Kidney (tissue), 14 donors: ENCODE measurements around the gene MAP3K1. TPM values are rescaled to one million over a fixed set of nuclear protein-coding genes. Genes with fewer than 3 reads are reported as not detected.

Experiments
- DNase-seq, 5 donors: peaks; one replicate each; pipeline ENCODE4 v3.0.0-alpha.2; 2013 to 2020
- FAIRE-seq: peaks from 2 replicates; lab custom pipeline; 2012; peaks lifted over from hg19 to GRCh38; lab: Jason Lieb, UNC
- H3K27ac ChIP-seq, 2 donors: one replicate each; pipeline ENCODE4 v1.7.0; 2013; ENCODE audit warnings: low read depth in 2 of 2, low read length in 2 of 2, inconsistent platforms in 1 of 2
- H3K27me3 ChIP-seq: one replicate; pipeline ENCODE4 v1.7.1; 2013; ENCODE audit warnings: low read length, inconsistent platforms; ENCODE audit not compliant: control insufficient read depth, insufficient read depth
- H3K36me3 ChIP-seq, 3 donors: one replicate each; pipeline versions ENCODE4 v1.7.0 to v1.7.1; 2013; ENCODE audit warnings: low read length in 3 of 3, control low read depth in 1 of 3, inconsistent platforms in 1 of 3; ENCODE audit not compliant: insufficient read depth in 3 of 3, control insufficient read depth in 2 of 3
- H3K4me1 ChIP-seq, 3 donors: one replicate each; pipeline versions ENCODE4 v1.7.0 to v1.7.1; 2013; ENCODE audit warnings: low read length in 3 of 3, inconsistent platforms in 1 of 3, low read depth in 1 of 3; ENCODE audit not compliant: control insufficient read depth in 2 of 3, insufficient read depth in 2 of 3
- H3K4me3 ChIP-seq, 3 donors: one replicate each; pipeline versions ENCODE4 v1.7.0 to v1.8.1; 2013; ENCODE audit warnings: low read length in 3 of 3, control low read depth in 1 of 3, inconsistent platforms in 1 of 3
- H3K9ac ChIP-seq, 3 donors: one replicate each; pipeline versions ENCODE4 v1.7.0 to v1.7.1; 2013; ENCODE audit warnings: low read length in 3 of 3, control low read depth in 1 of 3, inconsistent platforms in 1 of 3
- H3K9me3 ChIP-seq, 3 donors: one replicate each; pipeline versions ENCODE4 v1.7.0 to v1.7.1; 2013; ENCODE audit warnings: low read length in 3 of 3, control low read depth in 1 of 3, inconsistent platforms in 1 of 3; ENCODE audit not compliant: control insufficient read depth in 2 of 3, insufficient read depth in 1 of 3
- intact Hi-C: fragments of 100-400 bp; cut with DNase I; formaldehyde crosslinking; loops from one replicate; pipeline ENCODE4 v1.11.1; 2022
- polyA plus RNA-seq: library from polyadenylated mRNA; stranded (reverse); fragments of 350-450 nt; fragmentation: Illumina TruSeq; extraction: RNeasy Lipid Tissue Mini Kit (QIAGEN cat#74804); gene quantifications from one replicate; pipeline ENCODE4 v1.2.3, GENCODE V29; 2014; ENCODE audit warnings: low read depth, low replicate concordance; ENCODE audit not compliant: insufficient read depth
- total RNA-seq: library from RNA; stranded (reverse); fragmentation: NEBNext Ultra II Directional; extraction: Animal tissue kit (Norgen Biotek cat#: 25700); gene quantifications from one replicate; pipeline ENCODE4 v1.2.1, GENCODE V29; 2021
- TF ChIP-seq, protein P1 (sequence below): IDR thresholded peaks from 3 replicates; pipeline ENCODE4 v1.5.1; 2012; ENCODE audit warnings: mild to moderate bottlenecking, moderate library complexity, borderline replicate concordance; ENCODE audit not compliant: insufficient read depth; ENCODE audit errors: extremely low read depth
- donor health status: control.
- donor health status: control.
- donor health status: control.
- donor health status: control.
- donor health status: control.
- donor health status: DM: yes; HTN: yes; CAD: no.
- donor health status: Normal renal cell carcinoma (clear cell type).

MAP3K1 gene
- total and polyA plus RNA-seq, 2 donors from 2014 or later = 8.1 to 64.0 TPM

DNA sequence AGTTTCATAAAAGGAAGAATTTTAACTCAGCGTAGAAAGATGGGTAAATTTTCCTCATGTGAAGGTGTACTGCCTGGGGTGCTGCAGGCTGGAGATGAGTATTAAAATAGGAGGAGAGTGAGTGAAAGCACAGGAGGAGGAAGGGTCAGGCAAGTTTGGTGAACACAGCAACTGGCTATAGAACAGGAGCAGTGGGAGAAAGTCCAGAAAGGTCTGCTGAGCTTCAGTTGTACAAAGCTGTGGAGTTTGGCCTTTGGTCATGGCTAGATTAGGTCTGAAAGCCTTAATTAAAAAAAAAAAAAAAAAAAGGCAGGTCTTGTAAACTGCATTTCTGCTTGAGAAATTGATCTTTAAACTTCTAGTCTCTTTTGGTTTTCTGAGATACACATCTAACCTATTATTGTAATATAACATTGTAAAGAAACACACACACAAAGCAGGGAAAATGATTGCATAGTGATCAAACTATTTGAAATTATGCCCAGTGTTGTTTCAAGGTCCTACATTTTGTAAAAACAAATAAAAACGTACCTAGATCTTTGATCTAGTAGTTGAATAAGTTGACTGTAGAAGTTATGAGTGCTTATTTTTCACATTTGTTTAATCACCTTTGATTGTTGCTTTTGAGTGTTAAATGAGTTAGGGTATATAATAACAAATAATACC is 43.6 kb downstream of the MAP3K1 start:
- Histone ChIP-seq H3K9ac (no peak overlapping the region), H3K9me3 (no peaks in the 10 kb centered on the region), H3K4me1 (peaks cover 4 to 20% (median 6%) of the 10 kb centered on the region in 3 donors), H3K36me3 (peaks cover 3 to 7% (median 4%) of the 10 kb centered on the region in 3 donors), H3K27ac (no peak overlapping the region), H3K27me3 (no peaks in the 10 kb centered on the region), H3K4me3 (no peak overlapping the region)
- DNase-seq = no peak
- intact Hi-C loops = no loop called here
- TF ChIP-seq, protein P1, sequence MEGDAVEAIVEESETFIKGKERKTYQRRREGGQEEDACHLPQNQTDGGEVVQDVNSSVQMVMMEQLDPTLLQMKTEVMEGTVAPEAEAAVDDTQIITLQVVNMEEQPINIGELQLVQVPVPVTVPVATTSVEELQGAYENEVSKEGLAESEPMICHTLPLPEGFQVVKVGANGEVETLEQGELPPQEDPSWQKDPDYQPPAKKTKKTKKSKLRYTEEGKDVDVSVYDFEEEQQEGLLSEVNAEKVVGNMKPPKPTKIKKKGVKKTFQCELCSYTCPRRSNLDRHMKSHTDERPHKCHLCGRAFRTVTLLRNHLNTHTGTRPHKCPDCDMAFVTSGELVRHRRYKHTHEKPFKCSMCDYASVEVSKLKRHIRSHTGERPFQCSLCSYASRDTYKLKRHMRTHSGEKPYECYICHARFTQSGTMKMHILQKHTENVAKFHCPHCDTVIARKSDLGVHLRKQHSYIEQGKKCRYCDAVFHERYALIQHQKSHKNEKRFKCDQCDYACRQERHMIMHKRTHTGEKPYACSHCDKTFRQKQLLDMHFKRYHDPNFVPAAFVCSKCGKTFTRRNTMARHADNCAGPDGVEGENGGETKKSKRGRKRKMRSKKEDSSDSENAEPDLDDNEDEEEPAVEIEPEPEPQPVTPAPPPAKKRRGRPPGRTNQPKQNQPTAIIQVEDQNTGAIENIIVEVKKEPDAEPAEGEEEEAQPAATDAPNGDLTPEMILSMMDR = no peak
- no peak for FAIRE-seq

- intact Hi-C loops = no loop called here
- Histone ChIP-seq H3K9ac (no peak overlapping the region), H3K9me3 (no peaks in the 10 kb centered on the region), H3K36me3 (peaks cover 8 to 15% (median 14%) of the 10 kb centered on the region in 3 donors), H3K4me3 (no peak overlapping the region), H3K27me3 (no peaks in the 10 kb centered on the region), H3K27ac (no peak overlapping the region), H3K4me1 (peaks cover 0 to 6% (median 0%) of the 10 kb centered on the region in 3 donors)
- FAIRE-seq (no peak), DNase-seq (no peak)
- TF ChIP-seq, protein P1 = no peak
Measured at GRCh38 chr5:56861893-56862485, 46.6 kb downstream of the MAP3K1 start.

GRCh38 chr5:56862909-56863308 is 47.6 kb downstream of the MAP3K1 start:
- peaks cover 0 to 6% (median 0%) of the 10 kb centered on the region in 3 donors for H3K4me1 ChIP-seq
- no peak for FAIRE-seq
- DNase-seq = no peak
- H3K36me3 ChIP-seq = peaks cover 8 to 15% (median 14%) of the 10 kb centered on the region in 3 donors
- H3K4me3 ChIP-seq = no peak overlapping the region
- H3K9ac ChIP-seq = no peak overlapping the region
- H3K27ac ChIP-seq = no peak overlapping the region
- TF ChIP-seq, protein P1 = no peak
- H3K27me3 ChIP-seq = no peaks in the 10 kb centered on the region
- no peaks in the 10 kb centered on the region for H3K9me3 ChIP-seq
- intact Hi-C loops = no loop called here
